ENCODE data around the gene RAB6B.

RAB6B gene

GRCh38 chr3:133940536-133940935 is 44.9 kb upstream of the RAB6B start:
- TF ChIP-seq CTCF (IDR thresholded peaks at IDR 0.05; ENCODE audit: low read depth, low read length, missing control alignments), result no peak
- no peak for DNase-seq (ENCODE audit: extremely low read depth, low read depth)

GRCh38 chr3:133939463-133939835 is 43.8 kb upstream of the RAB6B start:
- H3K4me3 ChIP-seq (replicated peaks; ENCODE audit: low read depth, low read length), result no peak overlapping the region
- DNase-seq (ENCODE audit: extremely low read depth, low read depth), result no peak
- TF ChIP-seq CTCF (IDR thresholded peaks at IDR 0.05; ENCODE audit: low read depth, low read length, missing control alignments), result no peak

More at GRCh38 chr3:133940536-133940935, 44.9 kb upstream of the RAB6B start:
- H3K4me3 ChIP-seq (replicated peaks; ENCODE audit: low read depth, low read length), result no peak overlapping the region

- H3K4me3 ChIP-seq (replicated peaks; ENCODE audit: low read depth, low read length), result no peak overlapping the region
- DNase-seq (ENCODE audit: extremely low read depth, low read depth), result no peak
- no peak for TF ChIP-seq CTCF (IDR thresholded peaks at IDR 0.05; ENCODE audit: low read depth, low read length, missing control alignments)
Measured at GRCh38 chr3:133938770-133939462, 43.2 kb upstream of the RAB6B start.

GRCh38 chr3:133937756-133938601 is 42.3 kb upstream of the RAB6B start:
- H3K4me3 ChIP-seq (replicated peaks; ENCODE audit: low read depth, low read length), result no peak overlapping the region
- no peak for TF ChIP-seq CTCF (IDR thresholded peaks at IDR 0.05; ENCODE audit: low read depth, low read length, missing control alignments)
- DNase-seq (ENCODE audit: extremely low read depth, low read depth), result peak; percentile 70

GRCh38 chr3:133937061-133937686 is 41.5 kb upstream of the RAB6B start:
- no peak for TF ChIP-seq CTCF (IDR thresholded peaks at IDR 0.05; ENCODE audit: low read depth, low read length, missing control alignments)
- no peak overlapping the region for H3K4me3 ChIP-seq (replicated peaks; ENCODE audit: low read depth, low read length)
- no peak for DNase-seq (ENCODE audit: extremely low read depth, low read depth)

- no peak overlapping the region for H3K4me3 ChIP-seq (replicated peaks; ENCODE audit: low read depth, low read length)
- no peak for DNase-seq (ENCODE audit: extremely low read depth, low read depth)
- no peak for TF ChIP-seq CTCF (IDR thresholded peaks at IDR 0.05; ENCODE audit: low read depth, low read length, missing control alignments)
Measured at GRCh38 chr3:133935843-133936769, 40.4 kb upstream of the RAB6B start.

Data from HFF-Myc (cell line).